IPS DF 4.7 (cell line): ENCODE measurements around the gene CAPN9.
"Not testable (repeated sequence)": the region's sequence is repeated elsewhere in the genome, so short reads cannot be mapped to it uniquely, and the experiment has no call there.

Experiments
- DNase-seq: peaks from one replicate; pipeline ENCODE4 v3.0.0-alpha.2; 2013; ENCODE audit warnings: low spot score; ENCODE audit errors: extremely low read depth

The CAPN9 gene

GRCh38 chr1:230709619-230710542, 37.3 kb upstream of the CAPN9 start:
- DNase-seq = no peak

- no peak for DNase-seq
These were observed 36.7 kb upstream of the CAPN9 start for GRCh38 chr1:230710543-230710904.

GRCh38 chr1:230711245-230711644, 35.9 kb upstream of the CAPN9 start:
- DNase-seq = no peak

DNA sequence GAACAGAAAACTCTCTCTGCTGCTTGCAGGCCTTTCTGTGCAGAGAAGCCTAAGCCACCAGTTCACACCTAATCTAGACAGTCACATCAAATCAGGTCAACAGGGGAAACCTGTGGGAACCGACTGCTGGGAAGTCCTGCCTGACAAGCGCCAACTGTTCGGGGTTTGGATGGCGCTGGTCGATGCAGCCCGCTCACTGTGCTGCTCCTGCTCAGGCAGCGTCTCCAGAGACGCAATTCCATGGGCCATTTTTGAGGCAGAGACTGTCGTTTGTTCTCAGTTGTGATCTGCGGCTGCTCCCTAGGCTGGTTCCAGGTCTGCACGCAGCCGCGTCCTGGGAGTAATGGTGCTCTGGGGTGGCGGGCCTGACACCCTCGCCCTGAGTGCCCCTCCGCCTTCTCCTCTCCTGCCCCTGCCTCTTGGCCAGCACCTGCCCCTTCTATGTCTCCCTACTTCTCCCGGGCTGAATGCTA, 34.7 kb upstream of the CAPN9 start:
- no peak for DNase-seq

DNA sequence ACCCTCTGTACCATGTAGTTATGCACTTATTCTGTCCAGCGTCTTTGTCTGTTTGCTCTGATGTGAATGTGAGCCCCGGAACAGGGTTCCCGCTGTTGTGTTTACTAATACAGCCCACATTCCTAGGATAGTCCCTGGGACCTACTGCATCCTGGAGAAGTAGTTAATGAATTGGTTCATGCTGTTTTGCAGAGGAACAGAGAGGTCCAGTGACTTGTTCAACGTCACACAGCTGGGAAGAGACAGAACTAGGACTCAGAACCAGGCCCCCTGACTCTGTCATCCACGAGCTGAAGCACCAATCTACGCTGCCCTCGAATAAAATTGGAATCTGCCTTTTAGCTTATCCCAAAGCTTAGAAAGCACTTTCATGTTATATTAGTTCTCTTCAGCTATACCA, 34.0 kb upstream of the CAPN9 start:
- DNase-seq = no peak

- no peak for DNase-seq
These were observed 33.7 kb upstream of the CAPN9 start for GRCh38 chr1:230713547-230713914.

GRCh38 chr1:230713915-230714764, 33.0 kb upstream of the CAPN9 start, which contains the start of gene AGT:
TSS of gene AGT (minus strand) at chr1:230714122. CDS start at chr1:230710823, 3,299 bp downstream.
- DNase-seq = no peak

- DNase-seq = no peak
These were observed 31.7 kb upstream of the CAPN9 start for GRCh38 chr1:230715510-230715909.

DNA sequence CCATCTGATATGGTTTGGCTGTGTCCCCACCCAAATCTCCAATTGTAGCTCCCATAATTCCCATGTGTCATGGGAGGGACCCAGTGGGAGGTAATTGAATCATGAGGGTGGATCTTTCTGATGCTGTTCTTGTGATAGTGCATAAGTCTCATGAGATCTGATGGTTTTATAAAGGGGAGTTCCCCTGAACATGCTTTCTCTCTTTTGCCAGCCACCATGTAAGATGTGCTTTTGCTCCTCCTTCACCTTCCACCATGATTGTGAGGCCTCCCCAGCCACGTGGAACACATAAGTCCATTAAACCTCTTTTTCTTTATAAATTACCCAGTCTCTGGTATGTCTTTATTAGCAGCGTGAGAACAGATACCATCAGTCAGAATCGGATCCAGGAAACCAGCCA, 30.7 kb upstream of the CAPN9 start:
- not testable (repeated sequence) for DNase-seq

GRCh38 chr1:230717251-230717650, 29.9 kb upstream of the CAPN9 start:
- DNase-seq = no peak

- DNase-seq = not testable (repeated sequence)
These were observed 25.2 kb upstream of the CAPN9 start for GRCh38 chr1:230721849-230722522.

DNA sequence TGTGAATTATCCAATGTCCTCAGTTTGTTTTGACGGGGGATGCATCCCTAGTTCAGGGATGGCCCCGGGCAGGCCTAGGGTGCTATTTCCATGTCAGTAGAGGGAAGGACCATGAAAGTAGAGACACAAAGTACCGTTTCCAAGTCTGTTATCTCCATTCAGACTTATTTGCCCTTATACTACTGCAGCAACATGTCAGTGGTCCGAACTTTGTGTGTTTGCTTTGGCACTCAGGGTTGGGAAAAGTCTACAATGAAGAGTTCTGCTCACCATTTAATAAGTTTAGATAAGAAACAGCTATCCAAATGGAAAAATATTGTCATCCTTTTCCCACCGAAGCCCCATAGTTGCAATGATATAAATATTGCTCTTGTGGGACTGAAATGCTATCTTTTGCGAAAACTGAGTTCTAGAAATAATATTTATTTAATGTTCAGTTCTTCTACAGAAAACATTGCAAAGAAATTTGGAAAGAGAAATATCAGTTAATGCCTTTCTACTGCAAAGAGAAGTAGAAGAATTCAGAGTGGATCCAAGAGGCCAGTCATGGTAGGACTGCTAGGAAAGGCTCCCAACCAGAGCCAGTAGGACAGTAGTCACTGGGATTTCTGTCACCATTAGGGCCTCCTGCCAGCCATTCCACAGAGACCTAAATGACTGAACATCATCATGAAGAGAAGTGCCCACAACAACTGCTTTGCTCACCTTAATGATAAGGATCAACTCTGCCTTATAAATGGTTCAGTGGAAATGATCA, 21.8 kb upstream of the CAPN9 start:
- no peak for DNase-seq

GRCh38 chr1:230728710-230729392, 18.3 kb upstream of the CAPN9 start:
- DNase-seq = no peak

- DNase-seq = no peak
These were observed 16.2 kb upstream of the CAPN9 start for GRCh38 chr1:230730977-230731376.

DNA sequence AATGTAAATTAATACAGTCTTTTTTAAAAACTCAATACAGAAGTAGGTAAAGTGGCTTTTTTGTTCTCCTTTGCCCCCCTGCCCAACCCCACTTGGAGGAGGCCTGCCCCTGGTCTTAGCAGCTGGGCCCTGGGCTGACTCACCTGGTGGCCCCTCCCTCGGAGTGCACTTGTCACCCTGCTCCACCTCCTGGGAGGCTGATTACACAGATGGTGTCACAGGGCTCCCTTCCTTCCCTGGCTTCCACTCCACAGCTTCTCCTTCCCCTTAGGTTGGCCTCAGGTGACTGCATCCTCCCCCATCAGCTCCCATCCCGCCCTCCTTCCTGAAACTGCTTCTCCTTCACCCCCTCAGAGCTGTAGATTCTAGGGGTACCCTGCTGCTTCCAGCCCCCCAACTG, 11.7 kb upstream of the CAPN9 start:
- DNase-seq = no peak

DNA sequence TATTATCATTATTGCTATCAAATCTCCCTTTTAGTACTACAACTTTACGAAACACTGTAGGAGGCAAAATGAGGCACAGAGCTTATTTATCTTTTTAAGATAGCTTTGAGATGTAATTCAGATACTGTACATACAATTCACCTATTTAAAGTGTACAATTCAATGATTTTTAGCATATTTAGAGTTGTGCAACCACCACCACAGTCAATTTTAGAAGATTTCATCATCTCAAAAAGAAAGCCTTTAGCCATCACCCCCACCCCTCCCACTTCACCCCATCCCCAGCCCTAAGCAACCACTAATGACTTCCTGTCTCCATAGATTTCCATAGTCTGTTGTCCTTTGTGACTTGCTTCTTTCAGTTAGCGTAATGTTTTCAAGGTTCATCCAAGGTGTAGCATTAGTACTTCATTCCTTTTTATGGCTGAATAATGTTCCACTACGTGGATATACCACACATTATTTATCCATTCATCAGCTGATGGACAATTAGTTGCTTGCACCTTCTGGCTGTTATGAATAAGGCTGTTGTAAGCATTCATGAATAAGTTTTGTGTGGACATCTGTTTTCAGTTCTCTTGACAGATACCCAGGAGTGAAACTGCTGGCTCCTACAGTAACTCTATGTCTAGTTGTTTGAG, 9.4 kb upstream of the CAPN9 start:
- DNase-seq = no peak

DNA sequence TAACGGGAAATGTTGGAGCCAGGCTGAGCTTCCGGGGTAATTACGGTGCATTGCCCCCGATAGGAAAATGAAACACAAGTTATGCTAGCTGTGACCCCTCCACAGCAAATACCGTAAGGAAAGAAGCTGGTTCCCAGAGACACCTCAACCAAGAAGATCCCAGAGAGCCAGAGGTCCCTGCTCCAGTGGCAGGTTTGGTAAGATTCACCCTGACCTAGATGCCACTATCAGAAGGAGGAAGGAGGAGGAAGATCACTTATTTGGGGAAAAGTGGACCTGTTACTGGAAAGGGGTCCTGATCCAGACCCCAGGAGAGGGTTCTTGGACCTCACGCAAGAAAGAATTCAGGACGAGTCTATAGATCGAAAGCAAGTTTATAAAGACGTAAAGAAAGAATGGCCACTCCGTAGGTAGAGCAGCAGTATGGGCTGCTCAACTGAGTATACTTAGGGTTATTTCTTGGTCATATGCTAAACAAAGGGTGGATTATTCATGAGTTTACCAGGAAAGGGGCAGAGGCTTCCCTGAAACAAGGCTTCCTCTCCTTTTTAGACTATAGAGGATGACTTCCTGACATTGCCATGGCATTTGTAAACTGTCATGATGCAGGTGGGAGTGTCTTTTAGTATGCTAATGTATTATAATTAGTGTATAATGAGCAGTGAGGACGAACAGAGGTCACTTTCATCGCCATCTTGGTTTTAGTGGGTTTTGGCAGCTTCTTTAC, 7.5 kb upstream of the CAPN9 start:
- DNase-seq = no peak

DNA sequence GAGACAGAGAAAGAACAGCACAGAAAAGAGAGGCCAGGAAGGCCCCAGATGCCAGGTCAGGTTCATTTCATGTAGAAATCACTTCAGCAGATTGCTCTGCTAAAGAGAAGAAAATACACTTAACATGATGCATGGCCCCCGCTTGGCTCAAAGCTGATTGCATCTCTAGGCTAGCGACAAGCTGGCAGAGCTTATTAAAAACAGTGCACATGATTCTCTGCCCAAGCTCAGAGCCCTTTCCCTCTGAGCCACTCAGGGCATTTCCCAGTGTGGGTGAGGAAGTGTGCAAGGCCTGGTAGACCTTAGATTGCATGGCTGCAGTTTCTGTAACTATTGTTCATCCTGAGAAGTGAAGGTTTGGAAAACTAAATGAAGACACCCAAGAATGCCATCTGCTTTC, 3.3 kb upstream of the CAPN9 start:
- no peak for DNase-seq

DNA sequence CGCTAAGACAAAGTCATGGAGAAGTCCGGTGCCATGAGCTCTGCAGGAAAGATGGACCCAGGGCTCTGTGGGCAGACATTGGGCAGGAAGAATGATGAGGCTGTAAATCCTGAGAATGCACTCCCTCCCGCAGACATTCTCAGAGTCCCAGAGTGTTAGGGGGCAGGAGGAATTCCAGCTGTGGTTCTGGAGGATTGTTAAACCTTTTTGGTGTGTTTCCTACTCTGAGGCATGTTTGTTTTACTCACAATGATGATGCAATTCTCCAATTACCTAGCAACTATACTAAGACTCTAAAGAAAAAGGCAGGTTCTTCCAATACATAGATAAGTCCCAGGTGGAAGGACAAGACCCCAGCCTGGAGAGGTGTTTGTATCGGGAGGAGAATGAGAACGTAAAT, 2.8 kb upstream of the CAPN9 start:
- no peak for DNase-seq
